Glomerular visceral epithelial cell (primary cell): Measurements from ENCODE around the gene KRTAP4-6.
"Not testable (repeated sequence)": the region's sequence is repeated elsewhere in the genome, so short reads cannot be mapped to it uniquely, and the experiment has no call there.

Experiments used
- DNase-seq: peaks from one replicate; pipeline ENCODE4 v3.0.0-alpha.2; 2016; ENCODE audit errors: extremely low spot score

KRTAP4-6 gene

DNA sequence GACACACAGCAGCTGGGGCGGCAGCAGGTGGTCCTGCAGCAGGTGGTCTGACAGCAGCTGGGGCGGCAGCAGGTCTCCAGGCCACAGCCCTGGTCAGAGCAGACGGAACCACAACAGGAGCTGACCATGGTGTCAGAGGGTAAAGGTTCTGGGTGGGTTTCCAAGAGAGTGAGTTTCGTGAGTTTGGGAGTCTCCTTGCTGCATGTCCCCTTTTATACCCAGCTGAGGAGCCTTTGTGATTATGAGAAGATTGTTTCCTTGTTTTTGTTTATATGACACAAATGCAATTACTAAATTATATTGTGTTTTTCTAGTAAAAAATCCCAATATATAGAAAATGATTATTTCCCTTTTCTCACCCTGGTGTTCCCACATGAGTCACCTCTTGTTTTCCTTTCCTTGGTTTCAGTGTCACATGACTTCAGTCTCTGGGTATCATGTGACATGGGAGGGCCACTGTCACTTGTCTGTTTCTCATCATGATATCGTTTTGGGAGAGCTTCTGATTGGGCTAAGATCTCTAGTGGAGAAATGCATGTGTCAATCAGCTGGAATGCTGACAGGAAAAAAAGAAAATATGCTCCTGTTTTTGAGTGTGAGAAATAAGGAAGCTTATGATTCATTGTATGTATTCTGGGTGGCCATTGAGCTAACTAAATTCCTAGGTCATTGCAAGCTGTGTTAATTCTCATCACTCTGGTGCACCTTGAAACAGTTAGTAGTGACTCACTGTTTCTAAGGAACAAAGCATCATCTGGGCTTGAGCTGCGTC is at the start of gene KRTAP4-6:
TSS of gene KRTAP4-6 (minus strand) at position 185 of the 772 bp plus-strand sequence. CDS start at position 128, 57 bp downstream.
- DNase-seq = peak; percentile 85

DNA sequence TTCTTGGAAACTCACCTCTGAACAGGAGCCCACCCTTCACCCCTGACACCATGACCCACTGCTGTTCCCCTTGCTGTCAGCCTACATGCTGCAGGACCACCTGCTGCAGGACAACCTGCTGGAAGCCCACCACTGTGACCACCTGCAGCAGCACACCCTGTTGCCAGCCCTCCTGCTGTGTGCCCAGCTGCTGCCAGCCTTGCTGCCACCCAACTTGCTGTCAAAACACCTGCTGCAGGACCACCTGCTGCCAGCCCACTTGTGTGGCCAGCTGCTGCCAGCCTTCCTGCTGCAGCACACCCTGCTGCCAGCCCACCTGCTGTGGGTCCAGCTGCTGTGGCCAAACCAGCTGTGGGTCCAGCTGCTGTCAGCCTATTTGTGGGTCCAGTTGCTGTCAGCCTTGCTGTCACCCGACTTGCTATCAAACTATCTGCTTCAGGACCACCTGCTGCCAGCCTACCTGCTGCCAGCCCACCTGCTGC is 49.5 kb upstream of the KRTAP4-6 start, which contains the start of gene KRTAP9-1:
TSS of gene KRTAP9-1 (plus strand) at position 51 of the 482 bp plus-strand sequence. CDS start at position 51, 0 bp downstream.
- not testable (repeated sequence) for DNase-seq

DNA sequence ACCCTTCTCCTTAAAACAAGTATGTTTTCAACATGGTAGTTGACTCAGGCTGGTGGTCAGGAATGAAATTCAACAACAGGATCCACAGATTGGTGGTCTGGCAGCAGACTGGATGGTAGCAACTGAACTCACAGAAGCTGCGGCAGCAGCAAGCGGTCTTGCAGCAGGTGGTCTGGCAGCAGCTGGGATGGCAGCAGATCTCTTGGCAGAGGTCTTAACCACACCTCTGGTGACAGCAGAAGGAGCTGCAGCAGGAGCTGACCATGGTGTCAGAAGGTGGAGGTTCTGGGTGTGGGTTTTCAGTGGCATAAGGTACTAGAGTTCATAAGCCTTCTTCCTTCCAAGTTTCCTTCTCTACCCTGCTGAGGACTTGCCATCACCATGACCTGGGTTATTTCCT is 46.5 kb upstream of the KRTAP4-6 start:
- no peak for DNase-seq

DNA sequence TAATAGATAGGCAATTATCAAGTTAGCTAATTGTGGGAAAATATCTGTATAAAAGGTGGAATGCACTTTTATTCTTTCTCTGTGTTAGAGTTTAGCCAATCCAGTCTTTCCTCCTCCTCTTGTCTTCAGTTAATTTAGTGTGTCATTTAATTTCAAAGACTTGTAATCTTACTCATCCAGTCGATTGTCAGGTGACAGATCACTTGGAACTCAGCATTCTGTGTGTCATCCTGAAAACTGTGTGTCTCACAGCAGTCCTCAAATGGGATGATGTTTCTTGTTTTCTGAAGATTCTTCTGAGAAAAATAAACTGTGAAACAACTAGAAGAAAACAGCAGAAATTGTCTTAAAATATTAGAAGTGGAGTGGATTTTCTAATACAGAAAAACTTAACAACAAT is 44.7 kb upstream of the KRTAP4-6 start:
- DNase-seq = no peak

- DNase-seq = no peak
Measured at GRCh38 chr17:41184480-41184961, 44.2 kb upstream of the KRTAP4-6 start, which contains the start of gene KRTAP4-1. TSS of gene KRTAP4-1 (minus strand) at chr17:41184911. CDS start at chr17:41184854, 57 bp downstream.

GRCh38 chr17:41178843-41179616 is 38.7 kb upstream of the KRTAP4-6 start:
- DNase-seq = peak; percentile 33

DNA sequence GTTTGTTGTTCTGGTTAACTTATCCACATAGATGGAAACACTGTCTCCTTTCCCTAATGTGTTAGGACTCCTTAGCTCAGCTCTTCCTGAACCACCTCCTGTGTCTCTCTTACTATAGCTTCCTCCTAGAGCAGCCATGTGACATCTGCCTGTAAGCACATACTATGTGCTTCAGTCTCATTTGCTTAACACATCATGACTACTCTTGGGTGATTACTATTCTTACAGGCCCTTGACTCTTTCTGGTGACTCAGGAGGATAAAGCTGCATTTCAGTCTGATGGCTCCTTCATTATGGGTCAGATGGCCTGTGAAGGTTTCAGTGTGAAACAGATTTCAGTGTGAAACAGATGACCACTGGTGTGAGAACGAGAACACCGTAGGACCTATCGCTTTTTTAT is 38.0 kb upstream of the KRTAP4-6 start:
- DNase-seq = peak; percentile 25

DNA sequence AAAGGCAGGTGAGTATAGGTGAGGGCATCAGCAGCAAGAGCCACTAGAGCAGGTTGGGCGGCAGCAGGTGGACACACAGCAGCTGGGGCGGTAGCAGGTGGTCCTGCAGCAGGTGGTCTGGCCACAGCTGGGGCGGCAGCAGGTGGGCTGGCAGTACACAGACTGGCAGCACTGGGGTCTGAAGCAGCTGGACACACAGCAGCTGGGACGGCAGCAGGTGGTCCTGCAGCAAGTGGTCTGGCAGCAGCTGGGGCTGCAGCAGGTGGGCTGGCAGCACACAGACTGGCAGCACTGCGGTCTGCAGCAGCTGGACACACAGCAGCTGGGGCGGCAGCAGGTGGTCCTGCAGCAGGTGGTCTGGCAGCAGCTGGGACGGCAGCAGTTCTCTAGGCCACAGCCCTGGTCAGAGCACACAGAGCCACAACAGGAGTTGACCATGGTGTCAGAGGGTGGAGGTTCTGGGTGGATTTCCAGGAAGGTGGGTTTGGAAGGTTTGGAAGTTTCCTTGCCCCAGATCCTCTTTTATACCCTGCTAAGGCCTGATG is 37.5 kb upstream of the KRTAP4-6 start, which contains the start of gene KRTAP4-2:
TSS of gene KRTAP4-2 (minus strand) at position 495 of the 545 bp plus-strand sequence. CDS start at position 438, 57 bp downstream.
- DNase-seq = no peak

DNA sequence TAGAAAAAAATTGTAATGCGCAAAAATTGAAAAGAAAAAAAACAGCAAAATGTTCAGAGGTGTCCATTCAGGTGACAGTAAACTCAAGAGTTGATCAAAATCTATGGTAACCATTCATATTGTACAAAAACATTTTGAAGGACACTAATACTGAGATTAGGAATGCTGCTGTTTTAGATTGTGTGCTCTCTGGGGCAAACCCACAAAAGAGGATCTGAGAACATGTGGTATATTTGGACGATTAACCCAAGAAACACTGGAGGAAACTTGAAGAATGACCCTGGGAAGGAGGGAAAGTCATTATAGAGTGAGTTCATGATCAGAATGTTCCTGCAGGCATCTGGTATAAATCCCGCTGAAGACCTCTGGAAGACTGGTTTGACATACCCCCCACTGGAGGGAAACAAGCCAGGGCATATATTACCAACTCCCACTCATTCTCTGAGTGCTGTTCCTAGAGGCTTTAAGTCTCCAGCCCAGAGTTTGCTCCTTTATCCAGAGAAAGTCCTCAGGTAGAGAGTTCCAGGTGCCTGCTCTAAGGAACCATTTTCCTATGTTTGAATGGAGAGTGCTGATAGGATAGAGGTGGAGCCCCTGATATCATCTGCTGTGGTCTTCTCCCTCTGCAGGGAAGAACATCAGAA is 36.5 kb upstream of the KRTAP4-6 start:
- no peak for DNase-seq

DNA sequence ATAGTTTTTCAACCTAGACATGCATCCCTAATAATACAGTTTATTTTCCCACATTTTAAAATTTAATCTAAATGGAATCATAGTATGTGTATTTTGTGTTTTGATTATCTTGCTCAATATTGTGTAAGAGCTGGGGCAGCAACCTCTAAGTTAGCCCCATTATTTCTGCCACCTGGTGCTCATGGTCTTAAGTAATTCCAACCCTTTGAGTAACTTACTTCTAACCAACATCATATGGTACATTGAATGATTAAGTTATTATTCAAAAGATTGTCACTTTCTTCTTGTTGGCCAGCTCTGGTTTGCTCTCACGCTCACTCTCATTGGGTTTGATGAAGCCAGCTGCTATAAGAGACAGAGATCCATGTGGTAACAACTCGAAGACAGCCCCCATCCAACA is 31.5 kb upstream of the KRTAP4-6 start:
- DNase-seq = no peak

- no peak for DNase-seq
Measured at GRCh38 chr17:41168121-41168520, 27.8 kb upstream of the KRTAP4-6 start, which contains the start of gene KRTAP4-3. TSS of gene KRTAP4-3 (minus strand) at chr17:41168221. CDS start at chr17:41168172, 49 bp downstream.

DNA sequence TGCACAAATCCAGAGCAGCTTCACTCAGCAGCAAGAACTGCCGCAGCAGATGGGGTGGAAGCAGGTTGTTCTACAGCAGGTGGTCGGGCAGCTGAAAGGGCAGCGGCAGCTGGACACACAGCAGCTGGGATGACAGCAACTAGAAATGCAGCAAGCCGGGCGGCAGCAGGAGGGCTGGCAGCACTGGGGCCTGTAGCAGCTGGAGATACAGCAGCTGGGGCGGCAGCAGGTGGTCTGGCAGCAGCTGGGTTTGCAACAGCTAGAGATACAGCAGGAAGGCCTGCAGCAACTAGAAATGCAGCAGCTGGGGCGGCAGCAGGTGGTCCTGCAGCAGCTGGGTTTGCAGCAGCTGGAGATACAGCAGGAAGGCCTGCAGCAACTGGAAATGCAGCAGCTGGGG is 27.2 kb upstream of the KRTAP4-6 start:
- no peak for DNase-seq

GRCh38 chr17:41163828-41164227 is 23.5 kb upstream of the KRTAP4-6 start:
- DNase-seq = no peak

DNA sequence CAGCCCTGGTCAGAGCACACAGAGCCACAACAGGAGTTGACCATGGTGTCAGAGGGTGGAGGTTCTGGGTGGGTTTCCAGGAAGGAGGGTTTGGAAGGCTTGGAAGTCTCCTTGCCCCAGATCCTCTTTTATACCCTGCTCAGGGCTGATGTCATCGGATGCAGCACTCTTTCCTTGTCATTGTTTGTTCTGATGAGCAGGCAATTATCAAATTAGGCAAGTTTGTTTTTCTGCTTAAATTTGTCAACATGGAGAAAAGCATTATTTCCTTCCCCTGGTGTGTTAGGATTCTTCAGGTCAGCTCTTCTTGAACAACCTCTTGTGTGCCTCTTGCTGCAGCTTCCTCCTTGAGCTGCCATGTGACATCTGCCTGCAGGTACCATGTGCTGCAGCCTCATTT is 20.3 kb upstream of the KRTAP4-6 start, which contains the start of gene KRTAP4-4:
TSS of gene KRTAP4-4 (minus strand) at position 101 of the 400 bp plus-strand sequence. CDS start at position 44, 57 bp downstream.
- no peak for DNase-seq

DNA sequence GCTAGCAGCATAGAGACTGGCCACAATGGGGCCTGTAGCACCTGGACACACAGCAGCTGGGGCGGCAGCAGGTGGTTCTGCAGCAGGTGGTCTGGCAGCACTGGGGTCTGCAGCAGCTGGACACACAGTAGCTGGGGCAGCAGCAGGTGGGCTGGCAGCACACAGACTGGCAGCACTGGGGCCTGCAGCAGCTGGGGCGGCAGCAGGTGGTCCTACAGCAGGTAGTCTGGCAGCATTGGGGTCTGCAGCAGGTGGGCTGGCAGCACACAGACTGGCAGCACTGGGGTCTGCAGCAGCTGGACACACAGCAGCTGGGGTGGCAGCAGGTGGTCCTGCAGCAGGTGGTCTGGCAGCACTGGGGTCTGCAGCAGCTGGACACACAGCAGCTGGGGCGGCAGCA is 19.8 kb upstream of the KRTAP4-6 start:
- not testable (repeated sequence) for DNase-seq

GRCh38 chr17:41153856-41154255 is 13.5 kb upstream of the KRTAP4-6 start:
- no peak for DNase-seq

DNA sequence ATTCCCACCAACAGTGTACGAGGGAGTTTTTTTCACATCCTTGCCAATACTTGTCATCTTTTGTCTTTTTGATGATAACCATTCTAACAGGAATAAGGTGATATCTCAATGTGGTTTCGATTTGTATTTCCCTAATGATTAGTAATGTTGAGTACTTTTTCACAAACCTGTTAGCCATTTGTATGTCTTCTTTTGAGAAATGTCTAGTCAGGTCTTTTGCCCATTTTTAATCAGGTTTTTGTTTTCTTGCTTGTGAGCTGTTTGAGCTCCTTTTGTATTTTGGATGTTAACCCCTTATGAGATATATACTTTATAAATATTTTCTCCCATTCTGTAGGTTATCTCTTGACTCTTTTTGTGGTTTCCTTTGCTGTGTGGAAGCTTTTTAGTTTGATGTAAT is 11.2 kb upstream of the KRTAP4-6 start:
- DNase-seq = no peak

DNA sequence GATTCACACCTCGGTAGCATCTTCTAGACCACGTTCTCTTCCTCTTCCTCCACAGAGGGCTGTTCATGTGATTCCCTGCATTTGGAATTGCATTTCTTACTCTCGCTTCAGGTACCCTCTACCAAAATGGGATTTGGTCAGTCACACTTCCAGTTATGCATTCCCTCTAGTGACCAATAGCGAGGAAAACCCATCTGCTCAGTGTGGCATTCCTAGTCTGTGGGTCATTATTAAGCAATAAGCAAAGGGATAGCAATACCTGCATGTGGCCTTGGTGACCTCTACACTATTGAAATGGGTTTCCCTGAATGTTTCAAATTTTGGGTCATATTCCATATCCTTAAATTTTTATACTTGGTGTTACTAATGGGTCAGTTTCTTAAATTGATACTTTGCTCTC is 9.7 kb upstream of the KRTAP4-6 start:
- no peak for DNase-seq

GRCh38 chr17:41149652-41149985 is 9.3 kb upstream of the KRTAP4-6 start, which contains the start of gene KRTAP4-5:
TSS of gene KRTAP4-5 (minus strand) at chr17:41149825. CDS start at chr17:41149767, 58 bp downstream.
- no peak for DNase-seq

DNA sequence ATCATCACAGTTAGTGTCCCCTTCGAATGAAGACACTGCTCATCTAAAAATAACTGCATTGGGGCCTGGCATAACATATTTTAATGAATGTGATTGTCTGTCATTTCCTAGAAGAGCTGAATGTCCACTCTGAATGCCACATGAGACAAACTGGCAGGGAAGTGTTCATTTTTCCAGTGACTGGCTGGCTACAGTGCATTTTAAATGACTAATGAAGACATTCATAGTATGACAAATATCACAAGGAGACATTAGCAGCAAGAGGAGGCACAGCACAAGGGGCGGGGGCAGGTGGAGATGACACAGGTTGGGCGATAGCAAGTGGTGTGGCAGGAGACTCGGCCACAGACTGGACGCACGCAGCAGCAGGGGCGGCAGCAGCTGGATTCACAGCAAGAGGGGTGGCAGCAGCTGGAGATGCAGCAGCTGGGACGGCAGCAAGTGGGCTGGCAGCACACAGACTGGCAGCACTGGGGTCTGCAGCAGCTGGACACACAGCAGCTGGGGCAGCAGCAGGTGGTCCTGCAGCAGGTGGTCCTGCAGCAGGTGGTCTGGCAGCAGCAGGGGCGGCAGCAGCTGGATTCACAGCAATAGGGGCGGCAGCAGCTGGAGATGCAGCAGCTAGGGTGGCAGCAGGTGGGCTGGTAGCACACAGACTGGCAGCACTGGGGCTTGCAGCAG is 8.8 kb upstream of the KRTAP4-6 start:
- DNase-seq = not testable (repeated sequence)
